Subcutaneous adipose tissue (tissue), 4 donors: ENCODE data around the gene KISS1. TPM values are rescaled to one million over a fixed set of nuclear protein-coding genes. Genes with fewer than 3 reads are reported as not detected.

ENCODE experiments used
- total RNA-seq, 4 donors: library from RNA; depleted of rRNA; stranded (reverse); fragments of >200 nt; gene quantifications; one replicate each; pipeline ENCODE4 v1.1.0, GENCODE V29; 2016
- TF ChIP-seq, protein P1 (sequence below): fragments of 450-650 bp; IDR thresholded peaks from one replicate; pipeline ENCODE4 v1.5.1; 2016; ENCODE audit warnings: low read depth, mild to moderate bottlenecking, control low read depth, antibody characterized with exemption, moderate library complexity

The KISS1 gene, protein sequence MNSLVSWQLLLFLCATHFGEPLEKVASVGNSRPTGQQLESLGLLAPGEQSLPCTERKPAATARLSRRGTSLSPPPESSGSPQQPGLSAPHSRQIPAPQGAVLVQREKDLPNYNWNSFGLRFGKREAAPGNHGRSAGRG
- not detected for total RNA-seq

DNA sequence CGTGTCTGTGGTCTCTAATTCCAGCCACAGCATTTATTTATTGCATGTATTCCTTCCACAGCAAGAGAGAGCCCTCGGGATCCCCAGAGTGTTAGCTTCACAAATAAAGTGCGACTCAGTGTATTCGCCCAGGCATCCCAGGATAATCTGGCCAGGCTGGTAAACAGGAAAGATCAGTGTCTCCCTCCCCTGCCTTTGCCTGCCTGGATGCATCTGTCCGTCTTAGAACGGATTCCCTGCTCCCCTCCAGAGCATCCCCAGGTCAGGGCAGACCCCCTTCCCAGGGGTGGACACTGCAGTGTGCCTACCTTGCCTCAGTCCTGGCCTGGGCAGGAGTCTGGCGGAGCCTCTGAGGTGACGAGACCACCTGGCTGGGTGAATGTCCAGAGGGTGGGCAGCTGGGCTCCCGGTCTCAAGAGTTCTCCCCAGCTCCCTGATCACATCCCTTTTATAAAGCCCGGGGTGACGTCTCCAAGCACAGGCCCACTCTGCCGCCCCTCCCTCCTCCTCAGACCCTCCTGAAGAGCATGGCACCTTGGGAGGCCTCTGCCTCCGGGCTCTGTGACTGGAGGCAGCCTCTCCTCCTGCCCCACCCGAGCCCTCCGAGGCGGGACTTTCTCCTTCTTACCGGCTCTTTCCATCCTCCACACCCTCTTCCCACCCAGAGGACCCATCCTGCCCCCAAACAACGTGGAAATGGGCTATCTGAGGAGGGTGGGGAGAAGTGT lies at the start of gene KISS1:
Gene KISS1, minus strand, starts transcription at position 424 of the 728 bp plus-strand sequence. CDS start 3,615 bp downstream, outside the sequence.
- TF ChIP-seq, protein P1, sequence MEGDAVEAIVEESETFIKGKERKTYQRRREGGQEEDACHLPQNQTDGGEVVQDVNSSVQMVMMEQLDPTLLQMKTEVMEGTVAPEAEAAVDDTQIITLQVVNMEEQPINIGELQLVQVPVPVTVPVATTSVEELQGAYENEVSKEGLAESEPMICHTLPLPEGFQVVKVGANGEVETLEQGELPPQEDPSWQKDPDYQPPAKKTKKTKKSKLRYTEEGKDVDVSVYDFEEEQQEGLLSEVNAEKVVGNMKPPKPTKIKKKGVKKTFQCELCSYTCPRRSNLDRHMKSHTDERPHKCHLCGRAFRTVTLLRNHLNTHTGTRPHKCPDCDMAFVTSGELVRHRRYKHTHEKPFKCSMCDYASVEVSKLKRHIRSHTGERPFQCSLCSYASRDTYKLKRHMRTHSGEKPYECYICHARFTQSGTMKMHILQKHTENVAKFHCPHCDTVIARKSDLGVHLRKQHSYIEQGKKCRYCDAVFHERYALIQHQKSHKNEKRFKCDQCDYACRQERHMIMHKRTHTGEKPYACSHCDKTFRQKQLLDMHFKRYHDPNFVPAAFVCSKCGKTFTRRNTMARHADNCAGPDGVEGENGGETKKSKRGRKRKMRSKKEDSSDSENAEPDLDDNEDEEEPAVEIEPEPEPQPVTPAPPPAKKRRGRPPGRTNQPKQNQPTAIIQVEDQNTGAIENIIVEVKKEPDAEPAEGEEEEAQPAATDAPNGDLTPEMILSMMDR = no peak

DNA sequence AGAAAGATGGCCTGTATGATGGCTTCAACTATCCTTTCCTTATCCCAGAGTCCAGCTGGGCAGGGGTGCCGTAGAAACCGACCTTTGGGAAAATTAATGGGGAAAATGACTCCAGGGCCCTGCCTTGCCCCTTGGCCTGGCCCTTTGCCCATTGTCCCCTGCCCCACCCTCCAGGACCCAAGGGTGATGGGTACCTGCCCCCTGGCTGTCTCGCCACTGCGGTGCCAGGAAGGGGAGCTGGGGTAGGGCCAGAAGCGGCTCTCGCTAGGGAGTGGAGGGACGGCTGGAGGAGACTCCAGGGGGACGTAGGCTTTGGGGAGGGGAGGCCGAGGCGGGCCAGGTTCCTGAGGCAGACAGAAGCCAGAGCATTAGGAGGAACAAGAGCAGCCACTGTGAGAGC lies 46.6 kb upstream of the KISS1 start:
- TF ChIP-seq, protein P1 = no peak

DNA sequence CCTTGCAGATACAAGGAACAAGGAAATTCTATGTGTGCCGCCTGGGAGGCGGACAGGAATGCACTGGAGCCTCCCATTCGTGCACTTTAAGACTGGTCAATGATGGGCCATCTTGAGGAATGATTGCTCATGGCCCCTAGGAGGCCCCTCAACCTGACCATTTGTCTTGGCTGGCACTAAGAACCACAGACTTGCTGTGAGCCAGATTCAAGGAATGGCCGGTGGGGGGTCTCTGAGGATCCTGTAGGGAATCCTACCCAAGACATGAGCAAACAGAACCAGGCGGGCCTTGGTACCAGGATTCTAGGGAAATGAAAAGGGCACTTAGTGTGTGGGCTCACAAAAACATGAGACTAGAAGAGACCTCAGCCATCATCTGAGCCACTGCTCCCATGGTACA lies 45.6 kb upstream of the KISS1 start:
- TF ChIP-seq, protein P1 = no peak

DNA sequence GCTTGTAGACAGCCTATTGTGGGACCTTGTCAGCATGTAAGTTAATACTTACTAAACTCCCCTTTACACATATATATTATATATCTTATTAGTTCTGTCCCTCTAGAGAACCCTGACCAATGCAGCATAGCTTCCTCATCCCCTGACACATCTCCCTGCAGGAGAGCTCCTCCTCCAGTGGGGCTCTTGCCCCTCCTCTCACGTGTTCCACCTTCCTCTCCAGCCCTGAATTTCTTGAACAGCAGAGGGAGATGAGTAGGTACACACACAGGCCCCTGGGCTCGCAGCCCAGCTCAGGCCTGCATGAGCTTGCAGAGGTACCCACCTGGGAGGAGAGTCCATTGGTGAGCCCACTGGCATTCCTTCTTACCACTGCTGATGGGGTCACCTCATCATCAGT lies 44.8 kb upstream of the KISS1 start:
- TF ChIP-seq, protein P1 = no peak

DNA sequence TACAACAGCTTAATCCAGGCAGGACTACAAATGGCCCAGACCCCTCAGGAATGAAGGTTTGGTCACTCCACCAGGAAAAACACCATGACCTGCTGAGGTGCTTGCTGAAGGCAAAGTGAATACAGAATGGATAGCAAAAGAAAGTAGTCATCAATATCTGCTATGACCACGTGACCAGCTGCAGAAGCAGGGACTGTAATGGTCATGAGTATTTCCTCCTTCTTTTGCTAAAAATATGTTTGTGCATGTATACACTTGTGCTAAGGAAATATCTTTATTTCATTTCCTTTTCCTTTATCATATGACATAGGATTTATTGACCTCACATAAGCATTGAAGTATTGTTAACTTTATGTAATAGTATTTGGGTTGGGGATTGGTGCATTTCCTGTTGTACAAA lies 43.9 kb upstream of the KISS1 start:
- TF ChIP-seq, protein P1 = no peak

DNA sequence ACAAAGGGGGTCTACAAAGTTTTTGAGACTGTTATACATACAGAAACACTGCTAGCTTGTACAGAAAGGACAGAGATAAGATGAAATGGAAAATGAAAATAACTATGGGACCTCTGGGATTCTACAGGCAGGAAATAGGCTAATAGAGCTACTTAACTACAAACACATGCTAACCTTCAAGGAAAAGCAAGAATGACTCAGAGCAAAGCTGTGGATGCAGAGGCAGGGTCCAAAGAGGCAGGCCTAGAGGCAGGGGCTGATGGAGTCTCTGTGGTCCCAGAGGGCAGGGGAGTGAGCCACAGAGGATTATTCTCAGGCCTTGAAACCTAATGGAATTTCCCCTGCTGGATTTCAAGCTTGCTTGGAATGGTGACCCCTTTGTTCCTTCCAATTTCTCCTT lies 36.2 kb upstream of the KISS1 start:
- TF ChIP-seq, protein P1 = no peak

DNA sequence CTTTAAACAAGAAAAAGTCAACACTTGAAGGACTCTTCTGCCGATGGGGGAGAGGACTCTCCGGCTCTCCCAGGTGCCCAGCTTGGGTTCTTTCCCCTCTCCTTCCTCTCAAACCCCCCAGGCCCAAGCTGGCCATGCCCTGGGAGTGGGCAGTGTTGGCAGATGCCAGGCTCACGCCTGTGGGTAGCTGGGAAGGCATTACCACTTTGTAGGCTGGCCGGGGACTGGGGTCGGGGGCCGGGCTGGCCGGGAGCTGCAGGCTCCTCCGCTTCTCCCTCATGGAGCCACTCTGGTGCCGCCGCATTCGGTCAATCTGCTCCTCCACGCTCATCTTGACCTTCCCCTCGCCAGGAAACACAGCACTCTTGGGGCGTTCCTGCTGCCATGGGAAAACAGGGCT lies 33.9 kb upstream of the KISS1 start:
- TF ChIP-seq, protein P1 = no peak
